VCaP (cell line): ENCODE measurements around the gene FIGN.

Experiments used
- H3K27ac ChIP-seq: fragments of 450-650 bp; 2 replicates; pipeline ENCODE4 v1.5.1; 2017
- CTCF ChIP-seq: fragments of 450-650 bp; conservative IDR thresholded peaks from 2 replicates; pipeline ENCODE4 v1.5.1; 2017; ENCODE audit warnings: mild to moderate bottlenecking, moderate library complexity

FIGN gene, protein sequence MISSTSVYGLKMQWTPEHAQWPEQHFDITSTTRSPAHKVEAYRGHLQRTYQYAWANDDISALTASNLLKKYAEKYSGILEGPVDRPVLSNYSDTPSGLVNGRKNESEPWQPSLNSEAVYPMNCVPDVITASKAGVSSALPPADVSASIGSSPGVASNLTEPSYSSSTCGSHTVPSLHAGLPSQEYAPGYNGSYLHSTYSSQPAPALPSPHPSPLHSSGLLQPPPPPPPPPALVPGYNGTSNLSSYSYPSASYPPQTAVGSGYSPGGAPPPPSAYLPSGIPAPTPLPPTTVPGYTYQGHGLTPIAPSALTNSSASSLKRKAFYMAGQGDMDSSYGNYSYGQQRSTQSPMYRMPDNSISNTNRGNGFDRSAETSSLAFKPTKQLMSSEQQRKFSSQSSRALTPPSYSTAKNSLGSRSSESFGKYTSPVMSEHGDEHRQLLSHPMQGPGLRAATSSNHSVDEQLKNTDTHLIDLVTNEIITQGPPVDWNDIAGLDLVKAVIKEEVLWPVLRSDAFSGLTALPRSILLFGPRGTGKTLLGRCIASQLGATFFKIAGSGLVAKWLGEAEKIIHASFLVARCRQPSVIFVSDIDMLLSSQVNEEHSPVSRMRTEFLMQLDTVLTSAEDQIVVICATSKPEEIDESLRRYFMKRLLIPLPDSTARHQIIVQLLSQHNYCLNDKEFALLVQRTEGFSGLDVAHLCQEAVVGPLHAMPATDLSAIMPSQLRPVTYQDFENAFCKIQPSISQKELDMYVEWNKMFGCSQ

DNA sequence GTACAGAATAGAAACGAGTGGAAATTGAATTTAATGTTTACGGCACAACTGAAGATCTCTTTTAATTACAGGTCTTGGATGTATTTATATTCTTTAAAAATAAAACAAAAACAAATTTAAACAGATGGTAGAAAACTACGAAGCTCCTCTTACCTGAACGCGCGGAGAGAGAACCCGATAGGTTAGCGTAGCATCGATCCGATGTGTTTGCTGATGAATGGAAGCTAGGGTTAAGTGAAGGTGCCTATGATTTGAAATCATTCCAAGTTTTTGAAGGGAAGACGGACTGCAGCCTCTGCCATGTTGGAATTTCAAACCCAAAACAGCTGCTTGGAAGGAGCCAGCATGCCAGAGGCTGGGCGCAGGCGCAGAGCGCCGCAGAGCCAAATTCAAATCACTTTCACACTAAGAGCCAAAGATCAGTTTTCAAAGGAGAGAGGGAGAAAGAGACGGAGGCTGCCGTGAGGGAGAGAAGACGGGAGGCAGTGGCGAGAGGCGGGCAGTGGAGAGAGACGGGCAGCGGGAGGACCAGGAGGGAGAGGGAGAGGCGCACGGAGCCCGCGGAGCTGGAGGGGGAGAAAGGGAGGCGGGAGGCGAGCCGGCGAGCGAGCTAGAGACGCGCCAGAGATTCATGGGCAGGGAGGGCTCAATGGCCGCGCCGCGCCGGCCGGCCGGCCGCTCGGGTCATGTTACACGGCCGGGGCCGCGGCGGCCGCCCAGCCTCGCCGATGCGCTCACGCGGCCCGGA, at the start of gene FIGN:
Gene FIGN, minus strand, starts transcription at position 324 of the 748 bp plus-strand sequence. CDS start 1,081 bp downstream, outside the sequence.
- TF ChIP-seq CTCF, result no peak
- no peak within 1 kb of the TSS for H3K27ac ChIP-seq

DNA sequence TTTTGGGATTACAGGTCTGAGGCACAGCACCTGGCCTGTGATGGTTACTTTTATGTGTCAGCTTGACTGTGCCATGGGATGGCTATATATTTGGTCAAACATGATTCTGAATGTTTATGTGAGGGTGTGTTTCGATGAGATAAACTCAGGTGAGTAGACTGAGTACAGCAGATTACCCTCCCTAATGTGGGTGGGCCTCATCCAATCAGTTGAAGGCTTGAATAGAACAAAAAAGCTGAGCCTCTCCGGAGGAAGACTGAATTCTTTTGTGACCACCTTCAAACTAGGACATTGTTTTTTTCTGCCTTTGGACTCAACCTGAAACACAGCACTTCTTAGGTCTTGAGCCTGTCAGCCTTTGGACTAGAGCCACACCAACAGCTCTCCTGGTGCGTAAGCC, 49.4 kb upstream of the FIGN start:
- no peak overlapping the region for H3K27ac ChIP-seq
- no peak for TF ChIP-seq CTCF

DNA sequence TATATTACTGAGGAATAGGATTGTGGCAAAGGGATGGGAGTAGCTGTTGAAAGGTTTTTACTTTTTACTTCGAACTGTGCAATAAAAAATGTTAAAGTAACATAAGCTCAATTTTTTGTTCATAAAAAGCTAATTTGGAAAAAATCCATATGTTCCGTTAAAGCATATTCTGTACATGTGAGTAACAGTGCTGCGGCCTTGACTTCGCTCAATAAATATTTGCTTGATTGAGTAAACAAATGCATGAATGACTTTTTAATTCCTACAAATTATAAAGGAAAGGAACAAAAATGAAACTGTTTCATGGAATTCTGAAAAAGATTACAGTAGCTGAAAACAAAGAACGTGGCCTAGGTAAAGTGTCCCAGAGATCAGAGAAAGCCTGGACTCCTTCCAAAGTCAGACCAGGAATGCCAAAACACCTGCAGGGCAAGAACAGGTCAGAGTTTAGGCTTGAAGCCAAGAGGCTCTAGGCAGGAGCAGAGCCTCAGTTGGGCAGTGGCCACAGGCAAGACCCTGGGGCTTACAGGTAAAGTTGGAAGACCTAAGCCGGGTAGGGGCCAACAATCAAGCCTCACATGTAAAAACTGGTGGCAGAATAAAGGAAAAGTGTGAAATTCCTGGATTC, 44.3 kb upstream of the FIGN start:
- H3K27ac ChIP-seq, result no peak overlapping the region
- TF ChIP-seq CTCF, result no peak

DNA sequence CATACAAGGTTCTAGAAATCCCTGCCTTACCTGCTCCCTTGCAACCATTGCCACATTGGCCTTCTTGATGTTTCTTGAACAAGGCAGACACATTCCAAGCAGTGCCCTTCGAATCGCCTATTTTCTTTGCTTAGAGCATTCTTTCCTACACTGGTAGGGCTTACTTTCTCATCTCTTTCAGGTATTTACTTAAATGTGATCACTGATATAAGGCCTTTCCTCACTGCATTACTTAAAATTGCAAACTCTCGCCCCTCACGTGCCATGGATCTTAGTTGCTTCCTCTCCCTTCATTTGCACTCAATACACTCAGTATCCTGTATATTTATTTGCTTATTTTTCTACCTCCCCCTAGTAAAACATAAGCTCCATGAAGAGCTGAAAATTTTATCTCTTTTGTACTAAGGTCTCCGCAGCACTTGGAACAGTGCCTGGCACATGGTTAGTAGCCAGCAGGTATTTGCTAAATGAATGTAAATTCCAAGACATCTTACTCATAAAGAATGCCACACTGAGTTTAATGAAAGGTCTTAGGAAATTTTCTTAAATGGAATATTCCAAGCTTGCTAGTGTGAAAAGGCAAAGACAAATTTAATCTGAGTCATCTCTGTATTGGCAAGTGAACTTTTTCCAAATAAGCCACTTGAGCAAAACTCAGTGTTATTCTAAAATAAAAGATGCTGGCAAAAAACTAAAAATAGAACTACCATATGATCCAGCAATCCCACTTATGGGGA, 42.4 kb upstream of the FIGN start:
- no peak for TF ChIP-seq CTCF
- no peak overlapping the region for H3K27ac ChIP-seq

DNA sequence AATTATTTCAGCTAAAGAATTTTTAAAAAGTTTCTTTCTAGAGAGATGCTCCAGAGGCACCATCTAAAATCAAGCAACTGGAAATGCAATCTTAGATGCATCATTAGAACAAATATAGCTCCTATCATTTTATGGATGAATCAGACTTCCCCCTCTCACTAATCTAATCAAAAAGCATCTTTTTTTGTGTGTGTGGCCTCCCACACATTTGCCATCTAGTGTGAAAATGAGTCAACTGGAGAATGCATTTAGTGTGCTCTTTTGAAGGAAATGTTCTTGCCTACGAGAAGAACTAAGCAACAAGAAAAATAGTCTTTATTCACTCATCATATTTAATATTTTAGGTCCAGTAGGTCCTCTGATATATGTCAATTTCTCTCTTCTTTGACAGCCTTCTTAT, 39.5 kb upstream of the FIGN start:
- no peak overlapping the region for H3K27ac ChIP-seq

DNA sequence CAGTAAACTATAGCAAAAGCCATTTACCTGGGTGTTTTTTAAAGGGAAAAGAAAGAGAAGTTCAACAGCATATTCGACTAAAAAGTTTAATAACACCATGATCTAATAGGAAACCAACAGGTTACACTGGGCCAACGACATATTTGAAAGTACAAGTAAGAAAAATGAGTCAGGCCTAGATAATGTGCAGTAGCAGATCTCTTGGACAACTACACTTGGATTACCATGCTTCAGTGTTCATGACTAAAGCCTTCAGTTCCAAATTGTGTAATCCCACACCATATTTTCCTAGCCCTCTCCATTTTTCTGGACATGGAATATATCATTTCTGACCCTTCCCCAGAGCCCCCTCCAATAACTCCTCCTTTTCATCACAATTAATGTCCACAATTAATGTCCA, 39.1 kb upstream of the FIGN start:
- H3K27ac ChIP-seq, result no peak overlapping the region
- TF ChIP-seq CTCF, result no peak

More for the DNA sequence above, 39.5 kb upstream of the FIGN start:
- TF ChIP-seq CTCF, result no peak
